NCI-H2196 (cell line): ENCODE measurements around the gene EML4.
"Not testable (repeated sequence)": the region's sequence is repeated elsewhere in the genome, so short reads cannot be mapped to it uniquely, and the experiment has no call there.

Experiments
- DNase-seq: peaks from one replicate; lab custom pipeline; 2025; ENCODE audit not compliant: unreplicated experiment; lab: John Stamatoyannopoulos, UW

EML4 gene

GRCh38 chr2:42372474-42373200, 203.5 kb downstream of the EML4 start:
- DNase-seq = no peak

- DNase-seq = no peak
Measured at GRCh38 chr2:42376758-42377157, 207.6 kb downstream of the EML4 start.

- no peak for DNase-seq
Measured at GRCh38 chr2:42378415-42378814, 209.3 kb downstream of the EML4 start.

GRCh38 chr2:42380026-42380425, 210.9 kb downstream of the EML4 start:
- DNase-seq = not testable (repeated sequence)

- DNase-seq = no peak
Measured at GRCh38 chr2:42382144-42382543, 213.0 kb downstream of the EML4 start.
